ENCODE measurements around the gene SPATA13. TPM values are rescaled to one million over a fixed set of nuclear protein-coding genes. Genes with fewer than 3 reads are reported as not detected.

SPATA13 gene
- total RNA-seq, 3 donors from 2014 or later (not counting 1 experiment from before 2014, with no cell fraction given): 108 to 141 (median 141) TPM

DNA sequence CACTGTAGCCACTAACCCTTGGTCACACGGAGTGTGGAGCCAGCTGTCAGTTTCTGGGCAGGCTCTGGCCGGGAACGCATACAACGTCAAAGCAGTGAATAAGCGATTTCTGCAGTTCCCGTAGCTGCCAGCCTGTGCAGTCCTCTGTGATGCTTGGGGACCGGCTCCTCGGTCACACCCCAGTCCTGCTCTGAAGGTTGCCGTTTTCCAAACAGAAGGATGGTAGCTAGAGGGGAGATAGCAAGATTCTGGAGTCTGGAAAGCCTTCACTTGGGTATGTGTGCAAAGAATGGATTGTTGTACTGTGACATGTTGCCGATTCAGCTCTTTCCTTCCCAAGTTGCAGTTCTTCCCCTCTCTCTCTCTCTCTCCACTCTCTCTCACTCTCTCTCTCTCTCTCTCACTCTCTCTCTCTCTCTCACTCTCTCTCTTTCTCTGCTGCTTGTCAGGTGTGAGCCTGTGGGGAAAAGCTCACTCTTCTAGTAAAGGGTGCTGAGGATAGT, 110.2 kb downstream of the SPATA13 start:
- Mint-ChIP-seq H3K4me3 (peak overlapping the region; percentile 94), H3K9me3 (peaks cover 2 to 3% of the 10 kb centered on the region in 2 donors), H3K27ac (peak overlapping the region; percentile 95 to 98), H3K27me3 (ENCODE audit: low read depth in 2 of 2) (peaks cover 3 to 8% of the 10 kb centered on the region in 2 donors), H3K36me3 (peaks cover 8% of the 10 kb centered on the region), H3K4me1 (peaks cover 90 to 91% of the 10 kb centered on the region in 2 donors)
- WGBS (ENCODE audit: insufficient coverage): under 1% methylated on average over 9 of the region's 10 CpGs
- ATAC-seq (peak; percentile 15 to 56 (median 30)), DNase-seq (peak; percentile 63 to 82)
- H3K36me3 ChIP-seq (ENCODE audit: control insufficient read depth, insufficient read depth, low read length): no peaks in the 10 kb centered on the region
- intact Hi-C loops (cut with micrococcal nuclease): loop anchor here (5.0 kb wide), 2 partner anchors 242 to 288 kb away; partner anchors contain the start of gene PARP4
- H3K4me1 ChIP-seq (ENCODE audit: control insufficient read depth, insufficient read depth, low read length): peaks cover 81% of the 10 kb centered on the region
- peak overlapping the region; percentile 45 for H3K4me3 ChIP-seq (ENCODE audit: low read length)
- H3K27me3 ChIP-seq (ENCODE audit: control insufficient read depth, insufficient read depth, low read length): no peaks in the 10 kb centered on the region
- H3K27ac ChIP-seq (ENCODE audit: low read length): peak overlapping the region; percentile 96
- H3K9me3 ChIP-seq (ENCODE audit: control insufficient read depth, insufficient read depth, low read length): peaks cover 3% of the 10 kb centered on the region
- TF ChIP-seq CTCF (IDR thresholded peaks at IDR 0.05): no peak

DNA sequence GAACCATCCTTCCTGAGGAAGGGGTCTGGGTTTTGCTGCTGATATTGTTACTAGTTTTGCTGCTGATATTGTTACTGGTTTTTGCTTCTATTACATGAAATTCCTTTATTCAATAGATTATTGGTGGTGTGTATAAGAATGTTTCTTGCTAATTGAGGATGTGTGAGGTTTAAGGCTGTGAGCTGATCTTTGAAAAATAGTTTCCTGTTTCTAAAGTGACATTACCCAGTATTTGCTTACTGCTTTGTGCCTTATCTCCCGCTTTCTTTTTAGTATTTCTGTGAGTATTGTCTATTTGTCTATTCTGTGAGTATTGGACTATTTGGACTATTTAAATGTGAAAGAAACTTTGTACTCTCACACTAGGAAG, 110.7 kb downstream of the SPATA13 start:
- Histone ChIP-seq H3K36me3 (ENCODE audit: control insufficient read depth, insufficient read depth, low read length) (no peaks in the 10 kb centered on the region), H3K27ac (ENCODE audit: low read length) (peak overlapping the region; percentile 96), H3K4me1 (ENCODE audit: control insufficient read depth, insufficient read depth, low read length) (peaks cover 80% of the 10 kb centered on the region), H3K27me3 (ENCODE audit: control insufficient read depth, insufficient read depth, low read length) (no peaks in the 10 kb centered on the region), H3K4me3 (ENCODE audit: low read length) (peak overlapping the region; percentile 45), H3K9me3 (ENCODE audit: control insufficient read depth, insufficient read depth, low read length) (peaks cover 3% of the 10 kb centered on the region)
- ATAC-seq: no peak
- Mint-ChIP-seq H3K4me3 (peak overlapping the region; percentile 94), H3K27ac (peak overlapping the region; percentile 95 to 98), H3K27me3 (ENCODE audit: low read depth in 2 of 2) (peaks cover 3 to 8% of the 10 kb centered on the region in 2 donors), H3K9me3 (peaks cover 2 to 3% of the 10 kb centered on the region in 2 donors), H3K4me1 (peaks cover 90 to 93% of the 10 kb centered on the region in 2 donors), H3K36me3 (peaks cover 8% of the 10 kb centered on the region)
- intact Hi-C loops (cut with micrococcal nuclease): loop anchor here (5.0 kb wide), 2 partner anchors 241 to 289 kb away; partner anchors contain the start of gene PARP4
- 0% methylated on average over 1 of the region's 1 CpG for WGBS (ENCODE audit: insufficient coverage)
- TF ChIP-seq CTCF (IDR thresholded peaks at IDR 0.05): no peak
- DNase-seq: no peak

DNA sequence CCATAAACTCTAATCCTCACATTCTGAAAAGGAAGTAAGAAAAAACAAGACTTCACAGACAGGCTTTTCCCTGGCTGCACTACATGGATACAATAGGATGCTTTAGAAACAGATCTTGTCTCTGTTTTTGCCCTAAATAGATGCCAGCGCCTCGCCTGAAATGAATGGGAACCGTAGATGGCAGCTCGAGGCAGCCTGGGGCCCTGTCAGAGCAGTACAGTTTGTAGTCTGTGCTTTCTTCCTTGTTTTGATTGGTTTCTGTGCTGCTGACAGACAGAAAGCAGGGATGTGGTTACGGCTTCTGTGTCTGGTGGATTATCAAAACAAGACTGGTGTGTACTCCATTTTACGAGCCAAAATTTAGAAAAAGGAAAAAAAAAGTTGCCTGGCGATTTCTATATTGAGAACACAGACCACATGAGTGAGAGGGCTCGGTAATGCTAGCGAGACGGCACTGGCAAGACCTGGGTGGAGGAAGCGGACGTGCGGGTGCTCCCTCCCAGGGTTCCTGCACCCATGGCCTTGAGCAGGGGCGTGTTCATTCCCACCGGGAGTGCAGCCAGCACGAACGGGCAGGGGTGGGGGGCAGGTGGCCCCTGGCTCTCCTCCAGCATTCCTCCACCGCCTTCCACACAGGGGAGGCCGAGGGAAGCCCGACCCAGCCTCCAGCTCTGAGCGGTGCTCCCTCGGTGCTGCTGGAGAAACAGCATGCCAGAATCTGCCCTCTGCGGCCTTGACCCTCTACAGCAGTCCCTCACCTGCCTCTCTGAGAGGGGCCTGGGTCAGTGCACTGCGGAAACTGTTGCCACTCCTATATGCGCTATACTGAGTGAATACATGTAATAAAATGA, 111.3 kb downstream of the SPATA13 start:
- intact Hi-C loops (cut with micrococcal nuclease): loop anchor here (5.0 kb wide), 2 partner anchors 240 to 290 kb away; partner anchors contain the start of gene PARP4
- TF ChIP-seq CTCF (IDR thresholded peaks at IDR 0.05): no peak

More for the DNA sequence above, 111.3 kb downstream of the SPATA13 start:
- H3K27ac ChIP-seq (ENCODE audit: low read length): peak overlapping the region; percentile 96
- no peaks in the 10 kb centered on the region for H3K36me3 ChIP-seq (ENCODE audit: control insufficient read depth, insufficient read depth, low read length)
- peak overlapping the region; percentile 45 for H3K4me3 ChIP-seq (ENCODE audit: low read length)
- DNase-seq (peak; percentile 52 to 90), ATAC-seq (peak; percentile 42 to 74 (median 61))
- peaks cover 3 to 8% of the 10 kb centered on the region in 2 donors for H3K27me3 Mint-ChIP-seq (ENCODE audit: low read depth in 2 of 2)
- H3K4me3 Mint-ChIP-seq: peak overlapping the region; percentile 94
- H3K36me3 Mint-ChIP-seq: peaks cover 8% of the 10 kb centered on the region
- H3K27ac Mint-ChIP-seq: peak overlapping the region; percentile 95 to 98
- 1% methylated on average over 23 of the region's 25 CpGs for WGBS (ENCODE audit: insufficient coverage)
- H3K4me1 ChIP-seq (ENCODE audit: control insufficient read depth, insufficient read depth, low read length): peaks cover 78% of the 10 kb centered on the region
- peaks cover 3% of the 10 kb centered on the region for H3K9me3 ChIP-seq (ENCODE audit: control insufficient read depth, insufficient read depth, low read length)
- H3K9me3 Mint-ChIP-seq: peaks cover 2 to 3% of the 10 kb centered on the region in 2 donors
- H3K4me1 Mint-ChIP-seq: peaks cover 92 to 93% of the 10 kb centered on the region in 2 donors
- no peaks in the 10 kb centered on the region for H3K27me3 ChIP-seq (ENCODE audit: control insufficient read depth, insufficient read depth, low read length)

Data from natural killer cell (primary cell).